ENCODE data around the gene EML2. TPM values are rescaled to one million over a fixed set of nuclear protein-coding genes. Genes with fewer than 3 reads are reported as not detected.

EML2 gene
- total and polyA plus RNA-seq, 7 donors = 6.2 to 31.1 (median 10.4) TPM

DNA sequence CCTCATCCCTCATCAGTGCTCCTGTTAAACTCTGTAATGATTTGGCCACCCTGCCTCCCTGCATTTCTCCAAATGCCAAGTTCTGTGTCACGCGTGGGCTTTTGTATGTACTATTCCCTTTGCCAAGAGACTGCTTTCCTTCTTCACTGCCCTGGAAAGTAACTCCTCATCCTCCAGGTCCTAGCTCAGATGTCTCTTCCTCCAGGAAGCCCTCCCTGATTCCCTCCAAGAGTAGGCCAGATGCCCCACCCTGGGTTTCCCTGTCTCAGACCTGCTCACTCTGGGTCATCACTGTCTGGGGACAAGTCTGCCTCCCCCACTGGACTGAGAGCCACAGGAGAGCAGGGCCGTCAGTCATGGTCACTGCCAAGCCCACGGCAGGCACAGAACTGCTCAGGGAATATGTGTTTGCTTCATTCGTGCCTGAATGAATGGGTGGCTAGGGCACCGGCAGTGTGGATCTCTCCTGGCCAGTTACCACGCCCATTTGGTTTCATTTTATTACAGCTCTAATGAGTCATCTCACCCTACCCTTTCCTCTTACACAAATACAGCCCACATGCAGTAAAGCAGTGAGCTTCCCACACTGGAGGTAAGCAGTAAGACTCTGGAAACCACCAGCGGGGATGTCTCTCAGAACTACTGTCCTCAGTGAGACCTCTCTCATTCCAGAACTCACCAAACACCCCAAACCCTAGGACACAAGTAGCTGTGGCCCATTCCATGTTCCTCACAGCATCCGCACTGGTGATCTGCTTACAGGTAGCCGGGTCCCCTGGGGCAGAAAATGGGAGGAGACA, 25.1 kb downstream of the EML2 start:
- peaks cover 3% of the 10 kb centered on the region for H3K4me1 ChIP-seq
- H3K27ac ChIP-seq = peak overlapping the region; percentile 39
- DNase-seq (no peak), ATAC-seq (peak in 2 of 4 donors; percentile 21 to 46)
- TF ChIP-seq, protein P1, sequence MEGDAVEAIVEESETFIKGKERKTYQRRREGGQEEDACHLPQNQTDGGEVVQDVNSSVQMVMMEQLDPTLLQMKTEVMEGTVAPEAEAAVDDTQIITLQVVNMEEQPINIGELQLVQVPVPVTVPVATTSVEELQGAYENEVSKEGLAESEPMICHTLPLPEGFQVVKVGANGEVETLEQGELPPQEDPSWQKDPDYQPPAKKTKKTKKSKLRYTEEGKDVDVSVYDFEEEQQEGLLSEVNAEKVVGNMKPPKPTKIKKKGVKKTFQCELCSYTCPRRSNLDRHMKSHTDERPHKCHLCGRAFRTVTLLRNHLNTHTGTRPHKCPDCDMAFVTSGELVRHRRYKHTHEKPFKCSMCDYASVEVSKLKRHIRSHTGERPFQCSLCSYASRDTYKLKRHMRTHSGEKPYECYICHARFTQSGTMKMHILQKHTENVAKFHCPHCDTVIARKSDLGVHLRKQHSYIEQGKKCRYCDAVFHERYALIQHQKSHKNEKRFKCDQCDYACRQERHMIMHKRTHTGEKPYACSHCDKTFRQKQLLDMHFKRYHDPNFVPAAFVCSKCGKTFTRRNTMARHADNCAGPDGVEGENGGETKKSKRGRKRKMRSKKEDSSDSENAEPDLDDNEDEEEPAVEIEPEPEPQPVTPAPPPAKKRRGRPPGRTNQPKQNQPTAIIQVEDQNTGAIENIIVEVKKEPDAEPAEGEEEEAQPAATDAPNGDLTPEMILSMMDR (IDR thresholded peaks at IDR 0.05) = no peak
- no peaks in the 10 kb centered on the region for H3K27me3 ChIP-seq (ENCODE audit: insufficient read depth in 3 of 3, low read length in 2 of 3)
- H3K4me3 ChIP-seq = no peak overlapping the region
- H3K36me3 ChIP-seq (ENCODE audit: insufficient read depth in 1 of 2, low read depth in 1 of 2) = peaks cover 0 to 56% of the 10 kb centered on the region in 2 donors
- 74 to 77% (median 75%) methylated on average over 10 of the region's 10 CpGs for WGBS, 3 donors
- H3K9me3 ChIP-seq = no peaks in the 10 kb centered on the region
- intact Hi-C loops (cut with DNase I) = loop anchor here in 1 of 2 donors (2.0 kb wide), 1 partner anchor 15 kb away; no protein-coding TSS in a partner anchor

DNA sequence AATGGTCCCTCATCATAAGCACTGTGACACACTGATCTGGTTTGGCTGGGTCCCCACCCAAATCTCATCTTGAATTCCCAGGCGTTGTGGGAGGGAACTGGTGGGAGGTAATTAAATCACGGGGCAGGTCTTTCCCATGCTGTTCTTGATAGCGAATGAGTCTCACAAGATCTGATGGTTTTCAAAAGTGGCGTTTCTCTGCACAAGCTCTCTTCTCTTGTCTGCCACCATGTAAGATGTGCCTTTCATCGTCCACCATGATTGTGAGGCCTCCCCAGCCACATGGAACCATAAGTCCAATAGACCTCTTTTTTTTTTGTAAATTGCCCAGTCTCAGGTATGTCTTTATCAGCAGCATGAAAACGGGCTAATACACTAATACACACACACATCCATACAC, 30.2 kb downstream of the EML2 start:
- intact Hi-C loops (cut with DNase I) = loop anchor here in 1 of 2 donors (2.0 kb wide), 1 partner anchor 34 kb away; no protein-coding TSS in a partner anchor
- DNase-seq (no peak), ATAC-seq (no peak)
- no peak overlapping the region for H3K27ac ChIP-seq
- H3K36me3 ChIP-seq (ENCODE audit: insufficient read depth in 1 of 2, low read depth in 1 of 2) = peaks cover 0 to 31% of the 10 kb centered on the region in 2 donors
- TF ChIP-seq, protein P1 (IDR thresholded peaks at IDR 0.05) = no peak
- peaks cover 0 to 3% (median 1%) of the 10 kb centered on the region in 3 donors for H3K27me3 ChIP-seq (ENCODE audit: insufficient read depth in 3 of 3, low read length in 2 of 3)
- no peak overlapping the region for H3K4me3 ChIP-seq
- H3K4me1 ChIP-seq = no peaks in the 10 kb centered on the region
- WGBS, 3 donors = 91 to 94% (median 93%) methylated on average over 6 of the region's 6 CpGs
- H3K9me3 ChIP-seq = no peaks in the 10 kb centered on the region

DNA sequence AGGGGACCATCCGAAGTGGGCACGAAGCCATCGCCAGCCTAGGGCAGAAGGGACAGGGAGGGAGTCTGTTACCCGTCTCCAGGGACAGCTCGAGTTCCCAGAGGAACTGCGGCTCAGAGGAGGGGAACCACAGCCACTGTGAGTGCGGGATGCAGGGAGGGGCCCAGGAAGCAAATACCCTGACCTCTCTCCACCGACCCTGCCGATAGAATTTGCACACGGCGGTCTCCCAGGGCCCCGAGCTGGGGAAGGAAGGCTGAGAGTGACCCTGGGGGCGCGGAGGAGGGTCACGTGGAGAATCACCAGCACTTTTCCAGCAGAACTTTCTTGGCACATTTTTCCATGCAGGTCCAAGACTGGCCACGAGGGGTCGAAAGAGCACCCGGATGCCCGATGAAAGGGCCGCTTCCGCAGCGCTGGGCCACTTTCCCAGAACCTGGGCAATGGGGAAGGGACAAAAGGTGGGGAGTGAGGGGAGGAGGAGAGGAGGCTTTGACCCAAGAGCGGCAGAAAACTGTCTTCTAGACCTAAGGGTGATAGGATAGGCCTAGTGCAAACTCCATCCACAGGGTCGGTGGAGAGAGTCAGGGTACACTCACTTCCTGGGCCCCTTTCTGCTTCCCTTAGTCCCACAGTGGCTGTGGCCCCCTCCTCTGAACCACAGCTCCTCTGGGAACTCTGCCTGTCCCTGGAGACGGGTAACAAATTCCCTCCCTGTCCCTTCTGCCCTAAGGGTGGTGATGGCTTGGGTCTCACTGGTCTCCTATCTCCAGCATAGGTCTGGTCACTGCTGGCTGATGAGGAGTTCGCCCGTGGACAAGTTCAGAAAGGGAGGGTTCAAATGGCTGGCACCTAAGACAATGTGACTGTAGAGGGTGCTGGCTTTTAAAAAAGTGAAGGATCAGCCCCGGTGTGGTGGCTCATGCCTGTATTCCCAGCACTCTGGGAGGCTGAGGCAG, 31.8 kb downstream of the EML2 start:
- intact Hi-C loops (cut with DNase I) = loop anchor here (1.0 to 2.0 kb wide), 2 partner anchors 35 to 36 kb away; no protein-coding TSS in a partner anchor
- TF ChIP-seq, protein P1 (IDR thresholded peaks at IDR 0.05) = peak; percentile 80
- WGBS, 3 donors = 11 to 14% (median 12%) methylated on average over 27 to 28 of the region's 28 CpGs
- Histone ChIP-seq H3K9me3 (no peaks in the 10 kb centered on the region), H3K27ac (no peak overlapping the region), H3K27me3 (ENCODE audit: insufficient read depth in 3 of 3, low read length in 2 of 3) (peaks cover 0 to 18% (median 3%) of the 10 kb centered on the region in 3 donors), H3K4me1 (no peaks in the 10 kb centered on the region), H3K4me3 (peak overlapping the region; percentile 33), H3K36me3 (ENCODE audit: insufficient read depth in 1 of 2, low read depth in 1 of 2) (peaks cover 0 to 20% of the 10 kb centered on the region in 2 donors)
- peak; percentile 63 to 90 (median 84) for ATAC-seq
- DNase-seq = peak; percentile 77 to 85

DNA sequence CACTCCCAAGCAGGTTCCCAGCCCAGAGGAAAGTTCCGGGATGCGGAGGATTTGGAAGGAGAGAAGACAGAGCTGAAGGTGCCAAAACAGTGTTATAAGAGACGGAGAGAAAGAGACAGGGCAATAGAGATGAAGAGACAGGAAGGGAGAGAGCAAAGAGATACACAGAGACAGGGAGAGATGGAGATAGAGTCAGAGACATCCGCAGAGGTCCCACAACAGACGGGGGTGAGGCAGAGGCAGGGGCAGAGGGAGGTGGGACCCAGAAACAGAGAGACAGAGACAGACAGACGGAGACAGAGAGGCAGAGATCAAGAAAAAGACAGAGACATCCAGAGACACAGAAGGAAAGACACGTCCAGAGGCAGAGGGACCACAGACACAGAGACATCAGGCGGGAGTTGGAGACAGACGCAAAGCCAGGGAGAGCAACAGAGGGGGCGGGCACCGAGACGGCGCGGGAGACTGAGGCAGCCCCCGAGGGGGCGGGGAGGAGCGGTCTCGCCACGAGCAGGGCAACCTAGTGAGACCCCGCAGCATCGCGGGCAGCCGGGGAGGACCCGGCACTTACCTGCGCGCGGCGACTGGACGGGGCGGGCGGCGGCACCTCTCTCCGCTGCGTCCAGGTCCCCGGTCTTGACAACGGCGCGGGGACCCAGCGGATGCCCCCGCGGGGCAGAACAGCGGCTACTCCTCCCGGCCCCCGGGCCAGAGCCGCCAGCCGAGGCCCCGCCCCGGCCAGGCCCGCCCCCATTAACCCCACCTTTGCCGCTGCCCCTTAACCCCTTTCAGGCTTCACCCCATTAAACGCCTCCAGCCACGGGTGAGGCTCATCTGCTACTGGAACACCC, 37.4 kb downstream of the EML2 start, which contains the start of gene GPR4:
Gene GPR4, minus strand, starts transcription at position 689 of the 851 bp plus-strand sequence. CDS start 10,346 bp downstream, outside the sequence.
- Histone ChIP-seq H3K27me3 (ENCODE audit: insufficient read depth in 3 of 3, low read length in 2 of 3) (peaks cover 0 to 68% (median 26%) of the 10 kb centered on the region in 3 donors), H3K27ac (peak within 1 kb of the TSS; percentile 36), H3K4me3 (peak within 1 kb of the TSS; percentile 65), H3K4me1 (peaks cover 7% of the 10 kb centered on the region), H3K36me3 (ENCODE audit: insufficient read depth in 1 of 2, low read depth in 1 of 2) (no peaks in the 10 kb centered on the region), H3K9me3 (no peaks in the 10 kb centered on the region)
- TF ChIP-seq, protein P1 (IDR thresholded peaks at IDR 0.05) = no peak
- intact Hi-C loops (cut with DNase I) = no loop called here
- DNase-seq (no peak), ATAC-seq (peak in 3 of 4 donors; percentile 25 to 68 (median 52))
- WGBS, 3 donors = 0 to 2% (median 2%) methylated on average over 17 to 52 of the region's 52 CpGs
